ENCODE data around the gene BAIAP3. TPM values are rescaled to one million over a fixed set of nuclear protein-coding genes. Genes with fewer than 3 reads are reported as not detected.

The BAIAP3 gene
- total and polyA plus RNA-seq, 2 of the 8 experiments (the other 6 are each of a cell fraction or from before 2014, with no cell fraction given) = 2.9 to 6.8 TPM

GRCh38 chr16:1336619-1337018 is 3.2 kb downstream of the BAIAP3 start:
- no peak overlapping the region for H2AFZ ChIP-seq (ENCODE audit: low read length)
- H3K23me2 ChIP-seq (ENCODE audit: low read depth, low read length) = peaks cover 13% of the 10 kb centered on the region; the same call in 1 of the 2 replicates
- no peak overlapping the region for H2BK120ac ChIP-seq (replicated peaks; ENCODE audit: low read depth, low read length)
- no peaks in the 10 kb centered on the region for H3K79me2 ChIP-seq (ENCODE audit: control insufficient read depth in 1 of 2, insufficient read depth in 2 of 2, low read length in 2 of 2)
- H2BK20ac ChIP-seq (ENCODE audit: low read length) = no peak overlapping the region
- no peak overlapping the region for H3K18ac ChIP-seq (ENCODE audit: extremely low read depth, low read length)
- 75% methylated on average over 15 of the region's 15 CpGs; no CpG with 5 or more reads in 1 of the 2 experiments for WGBS, 2 experiments (ENCODE audit: extremely low coverage in 1 of 2, insufficient coverage in 1 of 2, insufficient read length in 1 of 2, insufficient replicate concordance in 2 of 2, low coverage in 1 of 2, low lambda C conversion rate in 2 of 2, missing lambda C conversion rate in 1 of 2)
- H2BK15ac ChIP-seq (ENCODE audit: low read length) = no peak overlapping the region
- peaks cover 7 to 21% of the 10 kb centered on the region in 2 experiments for H4K20me1 ChIP-seq (replicated peaks in 1 of 2; ENCODE audit: control insufficient read depth in 1 of 2, insufficient read depth in 2 of 2, low read length in 2 of 2)
- no peak overlapping the region for H3K4me3 ChIP-seq (ENCODE audit: extremely low read depth in 1 of 4, insufficient read depth in 2 of 4, low read depth in 3 of 4, low read length in 4 of 4)
- no peak for DNase-seq (ENCODE audit: low read depth in 1 of 2, low spot score in 2 of 2)
- H2AK5ac ChIP-seq (ENCODE audit: low read depth, low read length) = no peak overlapping the region
- H3K4me1 ChIP-seq (replicated peaks in 1 of 4; ENCODE audit: control insufficient read depth in 3 of 4, insufficient read depth in 4 of 4, low read length in 3 of 4) = peaks cover 0 to 15% (median 10%) of the 10 kb centered on the region in 4 experiments; a peak in 4 of 7 replicates
- H3K27ac ChIP-seq (ENCODE audit: low read depth, low read length) = no peak overlapping the region
- H3K27me3 ChIP-seq (replicated peaks in 1 of 4; ENCODE audit: control insufficient read depth in 3 of 4, extremely low read depth in 1 of 4, insufficient read depth in 3 of 4, low read length in 3 of 4) = peaks cover 19 to 49% (median 40%) of the 10 kb centered on the region in 4 experiments
- H3K4ac ChIP-seq (replicated peaks; ENCODE audit: insufficient read length, low read depth, low read length) = no peak overlapping the region
- H3K14ac ChIP-seq (ENCODE audit: insufficient read length) = no peak overlapping the region
- no peak overlapping the region for H3K4me2 ChIP-seq (ENCODE audit: insufficient read depth in 1 of 2, low read depth in 2 of 2, low read length in 2 of 2)
- no peak overlapping the region for H4K8ac ChIP-seq (ENCODE audit: extremely low read depth, insufficient read depth, low read length)
- POLR2A ChIA-PET (ENCODE audit: partially characterized antibody) = interaction anchor here (1.6 to 2.6 kb wide), 3 partner anchors 11 to 24 kb away, joined by 5 to 13 read pairs (median 6); no protein-coding TSS in a partner anchor
- no peaks in the 10 kb centered on the region for H3K36me3 ChIP-seq (ENCODE audit: control insufficient read depth in 2 of 4, insufficient read depth in 4 of 4, low read length in 3 of 4)
- FAIRE-seq = no peak
- H4K91ac ChIP-seq (replicated peaks; ENCODE audit: insufficient read length, low read length) = no peak overlapping the region
- CTCF ChIA-PET (ENCODE audit: partially characterized antibody) = interaction anchor here (0.8 to 5.2 kb wide), 8 partner anchors 10 to 56 kb away, joined by 3 to 43 read pairs (median 4); no protein-coding TSS in a partner anchor
- no peaks in the 10 kb centered on the region for H3K79me1 ChIP-seq (ENCODE audit: low read depth, low read length)
- no peak overlapping the region for H3K56ac ChIP-seq (replicated peaks; ENCODE audit: insufficient read length, low read depth, low read length)
- H3K9ac ChIP-seq (replicated peaks in 1 of 4; ENCODE audit: extremely low read depth in 1 of 4, low read depth in 3 of 4, low read length in 3 of 4) = no peak overlapping the region
- no peak overlapping the region for H3K23ac ChIP-seq (ENCODE audit: insufficient read length)
- H2BK12ac ChIP-seq (ENCODE audit: low read depth, low read length) = no peak overlapping the region
- no peak overlapping the region for H2BK5ac ChIP-seq (ENCODE audit: low read depth, low read length)
- no peak overlapping the region for H4K5ac ChIP-seq (ENCODE audit: insufficient read length, low read depth, low read length)
- H3K9me3 ChIP-seq (ENCODE audit: insufficient read depth in 2 of 2, low read depth in 1 of 2, low read length in 1 of 2) = no peaks in the 10 kb centered on the region
- TF ChIP-seq TAF1 (IDR thresholded peaks at IDR 0.05; ENCODE audit: low read depth, low read length) (no peak), GTF2F1 (IDR thresholded peaks at IDR 0.05; ENCODE audit: borderline replicate concordance, low read depth, low read length) (no peak), MAFK (IDR thresholded peaks at IDR 0.05; ENCODE audit: low read depth, low read length) (no peak), TBP (IDR thresholded peaks at IDR 0.05; ENCODE audit: low read depth, low read length) (no peak), KDM1A (IDR thresholded peaks at IDR 0.05; ENCODE audit: borderline replicate concordance, low read length) (no peak), SIRT6 (IDR thresholded peaks at IDR 0.05; ENCODE audit: low read length) (no peak), JUND (IDR thresholded peaks at IDR 0.05; ENCODE audit: low read length) (no peak), CTCF (IDR thresholded peaks at IDR 0.05; ENCODE audit: control extremely low read depth in 1 of 3, insufficient read depth in 1 of 3, low read depth in 1 of 3, low read length in 3 of 3) (no peak), POU5F1 (IDR thresholded peaks at IDR 0.05; ENCODE audit: low read depth, low read length) (no peak), CHD1 (IDR thresholded peaks at IDR 0.05; ENCODE audit: low read depth, low read length) (no peak), ZNF274 (IDR thresholded peaks at IDR 0.05; ENCODE audit: borderline replicate concordance, extremely low read depth, low read length) (no peak)
- TF ChIP-seq, protein P1, sequence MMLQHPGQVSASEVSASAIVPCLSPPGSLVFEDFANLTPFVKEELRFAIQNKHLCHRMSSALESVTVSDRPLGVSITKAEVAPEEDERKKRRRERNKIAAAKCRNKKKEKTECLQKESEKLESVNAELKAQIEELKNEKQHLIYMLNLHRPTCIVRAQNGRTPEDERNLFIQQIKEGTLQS (IDR thresholded peaks at IDR 0.05; ENCODE audit: insufficient read depth, low read depth, low read length) = no peak
